Heart left ventricle (tissue), 13 donors: ENCODE measurements around the gene KCTD17.

Experiments used
- POLR2A ChIP-seq, 2 donors: fragments of 450-650 bp; IDR thresholded peaks; one replicate each; pipeline ENCODE4 v1.6.1; 2017; ENCODE audit warnings: antibody characterized with exemption in 2 of 2, mild to moderate bottlenecking in 2 of 2, moderate library complexity in 2 of 2
- TF ChIP-seq, protein P1 (sequence below), 12 donors: fragments of 200-600 bp; sonication (generic) in 4 of 12; IDR thresholded peaks; one replicate each; pipeline versions ENCODE4 v1.5.0 to v1.8.0; 2018 to 2022; ENCODE audit warnings: antibody characterized with exemption in 12 of 12, mild to moderate bottlenecking in 5 of 12
- donor health status: ischemic (EF 13 %, LVEDD 7.1; RV severe dilation, severe dysfunction).
- donor health status: DM: no; HTN: yes; CAD: no.
- donor health status: DM: no; HTN: no; CAD: no.
- donor health status: ischemic (EF 25% LVEDD 6.9; RV normal size, moderate dysfunction).
- donor health status: ischemic (EF 25% LVEDD 5.7; RV mildly dilated, moderate dysfunction).
- donor health status: ischemic (EF 35%, LVEDD 5.7; RV mildly dilated, moderate dysfunction).
- donor health status: nonischemic (EF 11% LVEDD 7.7; RV severe dilation, severe dysfunction).
- donor health status: DM: yes; HTN: yes; CAD: no.
- donor health status: PGD.
- donor health status: ischemic (EF 29% LVEDD 5.4; RV normal size, mild dysfunction).
- donor health status: nonischemic (EF 23%, LVEDD 6.1; RV moderate dilation, normal function).

DNA sequence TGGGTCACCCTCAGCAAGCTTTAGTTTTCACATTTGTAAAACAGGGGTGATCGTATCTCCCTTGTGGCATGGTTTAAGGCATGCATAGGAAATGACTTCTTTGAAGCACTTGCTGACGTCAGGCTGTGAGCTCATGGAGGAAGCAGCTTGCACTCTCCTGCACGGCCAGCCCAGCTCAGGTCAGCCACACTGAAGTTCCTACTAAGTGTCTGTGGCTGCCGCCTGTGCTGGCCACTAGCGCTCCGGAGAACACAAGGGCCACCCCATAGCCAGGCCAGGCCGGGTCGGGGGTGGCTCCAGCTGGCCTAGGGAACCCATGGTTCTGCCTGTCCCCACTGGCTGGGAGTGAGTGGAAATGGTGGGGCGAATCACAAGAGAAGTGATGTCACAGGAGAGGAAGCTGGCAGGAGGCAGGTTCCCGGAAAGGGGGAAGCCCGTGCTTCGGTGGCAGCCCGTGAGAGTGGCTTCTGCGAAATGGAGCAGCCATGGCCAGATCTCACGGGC, 28.2 kb downstream of the KCTD17 start:
- no peak for TF ChIP-seq POLR2A (IDR thresholded peaks at IDR 0.05)
- TF ChIP-seq, protein P1, sequence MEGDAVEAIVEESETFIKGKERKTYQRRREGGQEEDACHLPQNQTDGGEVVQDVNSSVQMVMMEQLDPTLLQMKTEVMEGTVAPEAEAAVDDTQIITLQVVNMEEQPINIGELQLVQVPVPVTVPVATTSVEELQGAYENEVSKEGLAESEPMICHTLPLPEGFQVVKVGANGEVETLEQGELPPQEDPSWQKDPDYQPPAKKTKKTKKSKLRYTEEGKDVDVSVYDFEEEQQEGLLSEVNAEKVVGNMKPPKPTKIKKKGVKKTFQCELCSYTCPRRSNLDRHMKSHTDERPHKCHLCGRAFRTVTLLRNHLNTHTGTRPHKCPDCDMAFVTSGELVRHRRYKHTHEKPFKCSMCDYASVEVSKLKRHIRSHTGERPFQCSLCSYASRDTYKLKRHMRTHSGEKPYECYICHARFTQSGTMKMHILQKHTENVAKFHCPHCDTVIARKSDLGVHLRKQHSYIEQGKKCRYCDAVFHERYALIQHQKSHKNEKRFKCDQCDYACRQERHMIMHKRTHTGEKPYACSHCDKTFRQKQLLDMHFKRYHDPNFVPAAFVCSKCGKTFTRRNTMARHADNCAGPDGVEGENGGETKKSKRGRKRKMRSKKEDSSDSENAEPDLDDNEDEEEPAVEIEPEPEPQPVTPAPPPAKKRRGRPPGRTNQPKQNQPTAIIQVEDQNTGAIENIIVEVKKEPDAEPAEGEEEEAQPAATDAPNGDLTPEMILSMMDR (IDR thresholded peaks at IDR 0.05) = no peak
